HL-60 (cell line): ENCODE results near the gene COPS7B.

Experiments used
- DNase-seq, 2 experiments: peaks; one replicate each; pipeline ENCODE4 v3.0.0-alpha.2; 2010 to 2020; ENCODE audit warnings: low read depth in 1 of 2, low spot score in 1 of 2
- H3K27ac ChIP-seq: fragments of 250-450 bp; sonication (Bioruptor Pico); replicated peaks from 2 replicates; pipeline ENCODE4 v1.5.1; 2020; ENCODE audit warnings: mild to moderate bottlenecking, moderate library complexity
- H3K27me3 ChIP-seq: fragments of 250-450 bp; sonication (Bioruptor Pico); 2 replicates; pipeline ENCODE4 v1.5.1; 2021; ENCODE audit warnings: mild to moderate bottlenecking, moderate library complexity; ENCODE audit not compliant: insufficient read depth, poor library complexity, severe bottlenecking
- H3K4me3 ChIP-seq: replicated peaks from 2 replicates; pipeline ENCODE4 v1.5.1; 2011; ENCODE audit warnings: mild to moderate bottlenecking, control low read depth, low read length; ENCODE audit not compliant: insufficient read depth
- CTCF ChIP-seq: IDR thresholded peaks from one replicate; pipeline ENCODE4 v1.5.1; 2011; ENCODE audit warnings: low read length, control low read depth, inconsistent platforms; ENCODE audit not compliant: insufficient read depth
- GABPA ChIP-seq: IDR thresholded peaks from 2 replicates; pipeline ENCODE4 v1.6.1; 2012; ENCODE audit warnings: low read depth
- POLR2AphosphoS5 ChIP-seq: IDR thresholded peaks from 2 replicates; pipeline ENCODE4 v1.6.1; 2012; ENCODE audit warnings: low read depth
- REST ChIP-seq: IDR thresholded peaks from 2 replicates; pipeline ENCODE4 v1.6.1; 2012; ENCODE audit warnings: low read depth; ENCODE audit not compliant: insufficient replicate concordance
- SPI1 ChIP-seq: IDR thresholded peaks from 2 replicates; pipeline ENCODE4 v1.6.1; 2012; ENCODE audit warnings: low read depth, mild to moderate bottlenecking, borderline replicate concordance

The COPS7B gene

GRCh38 chr2:231856959-231857358, 70.7 kb downstream of the COPS7B start:
- Histone ChIP-seq H3K27me3 (no peaks in the 10 kb centered on the region), H3K4me3 (no peak overlapping the region), H3K27ac (no peak overlapping the region)
- no peak for DNase-seq
- TF ChIP-seq REST = no peak
- no peak for TF ChIP-seq GABPA
- TF ChIP-seq SPI1 = no peak
- no peak for TF ChIP-seq POLR2AphosphoS5
- no peak for TF ChIP-seq CTCF
